Stimulated activated memory B cell treated with anti-CD40 and anti-IgM and Interleukin-4, amounts not matched to agents 10 μg/mL and 1 μg/mL and 100 μg/mL, for 72 hours (primary cell): ENCODE data around the gene CTBP2.

ENCODE experiments used
- ATAC-seq: fragments of 150-1000 bp; cut with Tn5 transposase; 2 replicates; pipeline ENCODE4 v1.10.0; 2021
- H3K27ac Mint-ChIP-seq: one replicate; pipeline ENCODE4 v1.8.0; 2022; ENCODE audit warnings: mild to moderate bottlenecking, mixed read lengths
- H3K27me3 Mint-ChIP-seq: one replicate; pipeline ENCODE4 v1.8.0; 2022; ENCODE audit warnings: mixed read lengths
- H3K36me3 Mint-ChIP-seq: one replicate; pipeline ENCODE4 v1.8.0; 2022; ENCODE audit warnings: mixed read lengths
- H3K4me1 Mint-ChIP-seq: one replicate; pipeline ENCODE4 v1.8.0; 2022; ENCODE audit warnings: mixed read lengths
- H3K4me3 Mint-ChIP-seq: one replicate; pipeline ENCODE4 v1.8.0; 2022; ENCODE audit warnings: mild to moderate bottlenecking, moderate library complexity, mixed read lengths
- H3K9me3 Mint-ChIP-seq: one replicate; pipeline ENCODE4 v1.8.0; 2022; ENCODE audit warnings: mixed read lengths

The CTBP2 gene

DNA sequence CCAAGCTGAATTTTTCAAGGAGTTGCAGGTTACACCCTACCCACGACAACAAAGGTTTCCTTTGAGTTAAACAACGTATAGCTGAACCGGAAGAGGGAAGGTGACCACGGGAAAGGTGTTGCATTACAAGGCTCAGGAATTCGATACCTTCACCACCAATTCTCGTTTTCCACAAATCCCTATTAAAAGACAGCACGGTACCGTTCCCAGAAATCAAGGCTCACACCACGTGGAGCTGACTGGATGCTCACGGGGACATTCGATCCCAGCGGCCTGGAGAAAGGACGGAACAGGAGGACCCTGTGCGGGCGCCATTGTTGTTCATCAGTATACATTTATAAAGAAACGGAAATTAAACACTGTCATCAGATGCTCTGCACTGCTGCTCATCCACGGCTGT lies 56.4 kb downstream of the CTBP2 start:
- Mint-ChIP-seq H3K9me3 (peaks cover 5% of the 10 kb centered on the region), H3K4me3 (no peak overlapping the region), H3K36me3 (no peaks in the 10 kb centered on the region), H3K4me1 (no peaks in the 10 kb centered on the region), H3K27ac (no peak overlapping the region), H3K27me3 (peaks cover 50% of the 10 kb centered on the region)
- ATAC-seq = no peak

DNA sequence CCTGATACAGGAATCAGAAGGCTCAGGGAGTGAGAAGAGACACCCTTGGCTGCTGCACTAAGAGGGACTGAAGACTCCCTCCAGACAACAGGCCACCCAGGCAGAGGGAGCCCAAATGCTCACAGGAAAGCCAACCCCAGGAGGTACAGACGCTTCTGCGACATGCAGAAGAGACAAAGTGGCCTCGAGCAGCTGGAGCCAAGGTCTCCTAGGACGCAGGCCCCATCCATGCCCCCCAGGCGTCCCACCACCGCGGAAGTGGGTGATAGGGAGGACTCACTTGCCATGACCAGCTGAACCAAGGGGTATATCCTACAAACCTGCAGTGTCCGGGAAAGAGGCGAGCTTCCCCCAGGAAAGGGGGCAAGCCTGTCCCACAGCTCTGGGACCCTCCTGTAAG lies 56.9 kb downstream of the CTBP2 start:
- Mint-ChIP-seq H3K9me3 (peaks cover 5% of the 10 kb centered on the region), H3K36me3 (no peaks in the 10 kb centered on the region), H3K4me3 (no peak overlapping the region), H3K4me1 (no peaks in the 10 kb centered on the region), H3K27me3 (peaks cover 54% of the 10 kb centered on the region), H3K27ac (no peak overlapping the region)
- no peak for ATAC-seq

GRCh38 chr10:125102821-125103220 lies 57.5 kb downstream of the CTBP2 start:
- Mint-ChIP-seq H3K4me3 (no peak overlapping the region), H3K27me3 (peaks cover 59% of the 10 kb centered on the region), H3K27ac (no peak overlapping the region), H3K4me1 (no peaks in the 10 kb centered on the region), H3K9me3 (peaks cover 3% of the 10 kb centered on the region), H3K36me3 (no peaks in the 10 kb centered on the region)
- ATAC-seq = no peak

DNA sequence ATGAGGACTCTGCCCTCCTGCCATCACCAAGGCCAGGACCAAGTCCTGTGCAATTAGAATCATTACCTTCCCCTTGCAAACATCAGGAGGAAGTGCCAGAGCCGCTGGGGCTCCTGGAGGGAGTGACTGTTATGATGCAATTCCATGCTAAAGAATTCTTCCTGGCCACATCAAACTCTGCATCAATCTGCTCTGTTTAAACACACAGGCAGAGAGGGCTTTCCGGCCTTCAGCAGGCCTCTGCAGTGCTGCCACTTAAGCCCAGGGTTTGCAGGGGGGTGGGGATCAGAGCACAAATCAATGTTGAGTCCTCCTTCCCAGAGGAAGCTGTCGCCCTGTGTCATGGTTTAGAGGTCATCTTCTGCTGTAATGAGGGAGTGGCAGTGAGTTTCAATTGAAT lies 58.1 kb downstream of the CTBP2 start:
- Mint-ChIP-seq H3K36me3 (no peaks in the 10 kb centered on the region), H3K4me1 (no peaks in the 10 kb centered on the region), H3K27ac (no peak overlapping the region), H3K4me3 (no peak overlapping the region), H3K9me3 (no peaks in the 10 kb centered on the region), H3K27me3 (peaks cover 58% of the 10 kb centered on the region)
- ATAC-seq = no peak

- no peak overlapping the region for H3K27ac Mint-ChIP-seq
- H3K9me3 Mint-ChIP-seq = no peaks in the 10 kb centered on the region
- H3K4me3 Mint-ChIP-seq = no peak overlapping the region
- no peaks in the 10 kb centered on the region for H3K36me3 Mint-ChIP-seq
- peaks cover 51% of the 10 kb centered on the region for H3K27me3 Mint-ChIP-seq
- H3K4me1 Mint-ChIP-seq = no peaks in the 10 kb centered on the region
- ATAC-seq = no peak
These were observed 58.8 kb downstream of the CTBP2 start for GRCh38 chr10:125101581-125101980.

GRCh38 chr10:125101049-125101448 lies 59.3 kb downstream of the CTBP2 start:
- peaks cover 46% of the 10 kb centered on the region for H3K27me3 Mint-ChIP-seq
- H3K4me1 Mint-ChIP-seq = no peaks in the 10 kb centered on the region
- no peaks in the 10 kb centered on the region for H3K36me3 Mint-ChIP-seq
- no peak overlapping the region for H3K4me3 Mint-ChIP-seq
- ATAC-seq = no peak
- H3K9me3 Mint-ChIP-seq = no peaks in the 10 kb centered on the region
- H3K27ac Mint-ChIP-seq = no peak overlapping the region

- Mint-ChIP-seq H3K4me3 (no peak overlapping the region), H3K36me3 (no peaks in the 10 kb centered on the region)
These were observed 62.8 kb downstream of the CTBP2 start for GRCh38 chr10:125097409-125098070.

DNA sequence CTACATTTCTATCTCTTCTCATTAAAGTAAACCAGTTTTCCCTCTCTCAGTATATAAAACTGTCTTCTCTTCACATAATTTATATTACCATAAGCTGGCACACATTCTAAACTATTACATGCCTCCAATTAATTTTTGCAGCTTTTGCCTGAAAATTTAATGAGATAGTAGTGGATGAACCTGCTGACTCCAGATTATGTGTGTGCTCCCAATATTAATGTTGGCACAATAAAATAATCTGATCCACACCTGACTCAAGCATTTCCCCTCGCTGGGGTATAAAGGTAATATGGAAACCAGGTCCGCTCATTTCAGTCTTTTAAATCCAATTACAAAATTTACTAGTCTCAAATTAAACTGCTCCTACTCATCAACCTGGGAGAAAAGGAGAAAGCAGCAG lies 63.4 kb downstream of the CTBP2 start:
- no peak overlapping the region for H3K27ac Mint-ChIP-seq
- H3K9me3 Mint-ChIP-seq = no peaks in the 10 kb centered on the region
- H3K27me3 Mint-ChIP-seq = peaks cover 36% of the 10 kb centered on the region
- H3K36me3 Mint-ChIP-seq = no peaks in the 10 kb centered on the region
- H3K4me1 Mint-ChIP-seq = no peaks in the 10 kb centered on the region
- no peak overlapping the region for H3K4me3 Mint-ChIP-seq
- no peak for ATAC-seq

More at GRCh38 chr10:125097409-125098070, 62.8 kb downstream of the CTBP2 start:
- Mint-ChIP-seq H3K27ac (no peak overlapping the region), H3K27me3 (peaks cover 36% of the 10 kb centered on the region), H3K4me1 (no peaks in the 10 kb centered on the region), H3K9me3 (no peaks in the 10 kb centered on the region)
- no peak for ATAC-seq

DNA sequence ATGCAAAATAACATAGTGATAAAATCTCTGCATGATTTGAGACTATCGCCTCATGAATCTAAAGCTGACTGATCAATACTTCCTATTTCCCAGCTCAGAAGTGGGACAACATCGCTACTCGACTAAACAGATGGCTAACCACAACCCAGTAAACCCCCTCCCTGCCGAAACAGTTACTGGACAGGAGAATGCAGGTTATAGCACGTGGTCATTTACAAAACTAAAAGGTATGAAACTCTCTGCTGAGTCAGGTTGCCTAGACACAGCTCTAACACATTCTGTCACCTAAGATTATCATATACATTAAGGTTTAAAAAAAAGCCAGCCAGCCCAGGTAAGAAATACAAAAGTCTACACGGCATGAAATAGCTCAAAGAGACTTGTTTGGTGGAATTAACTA lies 64.0 kb downstream of the CTBP2 start:
- H3K27me3 Mint-ChIP-seq = peaks cover 36% of the 10 kb centered on the region
- no peak overlapping the region for H3K4me3 Mint-ChIP-seq
- H3K4me1 Mint-ChIP-seq = no peaks in the 10 kb centered on the region
- no peak for ATAC-seq
- no peaks in the 10 kb centered on the region for H3K36me3 Mint-ChIP-seq
- no peak overlapping the region for H3K27ac Mint-ChIP-seq
- H3K9me3 Mint-ChIP-seq = no peaks in the 10 kb centered on the region

- Mint-ChIP-seq H3K9me3 (no peaks in the 10 kb centered on the region), H3K27ac (no peak overlapping the region), H3K27me3 (peaks cover 36% of the 10 kb centered on the region), H3K36me3 (no peaks in the 10 kb centered on the region), H3K4me3 (no peak overlapping the region), H3K4me1 (no peaks in the 10 kb centered on the region)
- ATAC-seq = no peak
These were observed 64.6 kb downstream of the CTBP2 start for GRCh38 chr10:125095776-125096175.

DNA sequence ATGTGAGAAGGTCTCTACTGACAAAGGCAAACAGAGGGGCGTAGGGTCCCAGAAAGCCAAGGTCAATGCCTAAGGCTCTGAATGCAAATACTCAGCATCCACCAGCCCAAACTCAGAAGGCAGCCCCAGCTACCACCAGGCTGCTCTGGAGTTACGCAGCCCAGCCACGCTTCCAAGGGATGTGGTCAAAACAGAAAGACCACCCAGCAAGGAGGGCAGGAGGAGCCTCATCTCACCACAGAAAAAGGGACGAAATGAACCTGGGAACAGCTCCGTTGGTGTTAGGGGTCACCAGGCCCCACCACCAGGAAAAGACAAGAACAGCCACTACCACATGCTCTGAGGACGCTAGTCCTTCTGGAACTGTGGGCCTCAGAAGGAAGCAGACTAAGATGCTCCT lies 65.1 kb downstream of the CTBP2 start:
- H3K27me3 Mint-ChIP-seq = peaks cover 35% of the 10 kb centered on the region
- ATAC-seq = no peak
- no peaks in the 10 kb centered on the region for H3K4me1 Mint-ChIP-seq
- no peaks in the 10 kb centered on the region for H3K36me3 Mint-ChIP-seq
- no peak overlapping the region for H3K27ac Mint-ChIP-seq
- H3K9me3 Mint-ChIP-seq = no peaks in the 10 kb centered on the region
- no peak overlapping the region for H3K4me3 Mint-ChIP-seq

GRCh38 chr10:125094806-125095205 lies 65.6 kb downstream of the CTBP2 start:
- no peaks in the 10 kb centered on the region for H3K4me1 Mint-ChIP-seq
- no peak overlapping the region for H3K4me3 Mint-ChIP-seq
- H3K36me3 Mint-ChIP-seq = no peaks in the 10 kb centered on the region
- H3K9me3 Mint-ChIP-seq = no peaks in the 10 kb centered on the region
- H3K27me3 Mint-ChIP-seq = peaks cover 35% of the 10 kb centered on the region
- ATAC-seq = no peak
- no peak overlapping the region for H3K27ac Mint-ChIP-seq

DNA sequence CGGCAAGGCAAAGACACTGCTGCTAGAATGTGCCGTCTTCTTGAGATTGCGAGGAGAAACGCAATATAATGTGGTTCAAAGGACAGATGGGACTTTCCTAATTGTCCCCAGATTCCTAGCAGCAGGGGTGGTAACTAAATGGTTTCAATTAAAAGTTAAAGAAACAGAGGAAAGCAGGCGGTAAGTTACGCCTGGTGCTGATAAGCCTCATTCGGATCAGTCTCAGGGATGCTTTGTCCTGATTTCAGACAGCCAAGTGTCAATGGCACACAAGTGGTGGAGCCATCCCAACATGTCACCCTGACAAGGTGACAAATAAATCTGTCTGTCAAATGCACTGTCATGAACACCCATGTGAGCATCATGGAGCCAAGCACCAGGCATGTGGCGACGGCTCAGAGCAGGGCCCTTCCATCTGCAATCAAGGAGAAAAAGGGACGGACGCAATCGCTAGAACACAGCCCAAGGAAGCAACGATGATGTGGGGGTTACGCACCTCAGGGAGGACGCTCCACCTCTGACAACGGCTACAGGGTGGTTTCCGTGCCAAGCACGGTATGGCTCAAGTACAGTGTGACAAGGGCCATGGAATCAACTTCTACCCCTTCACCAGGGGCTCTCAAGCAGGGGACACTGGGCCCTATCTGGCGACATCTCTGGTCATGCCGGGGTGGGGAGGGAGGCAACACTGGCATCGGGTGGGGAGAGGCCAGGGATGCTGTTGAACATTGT lies 66.2 kb downstream of the CTBP2 start:
- Mint-ChIP-seq H3K4me3 (no peak overlapping the region), H3K9me3 (no peaks in the 10 kb centered on the region), H3K27ac (no peak overlapping the region), H3K4me1 (no peaks in the 10 kb centered on the region), H3K27me3 (peaks cover 35% of the 10 kb centered on the region), H3K36me3 (no peaks in the 10 kb centered on the region)
- ATAC-seq = no peak

- Mint-ChIP-seq H3K9me3 (no peaks in the 10 kb centered on the region), H3K27me3 (peaks cover 32% of the 10 kb centered on the region), H3K4me3 (no peak overlapping the region), H3K4me1 (no peaks in the 10 kb centered on the region), H3K27ac (no peak overlapping the region), H3K36me3 (no peaks in the 10 kb centered on the region)
- no peak for ATAC-seq
These were observed 67.0 kb downstream of the CTBP2 start for GRCh38 chr10:125093199-125093973.

DNA sequence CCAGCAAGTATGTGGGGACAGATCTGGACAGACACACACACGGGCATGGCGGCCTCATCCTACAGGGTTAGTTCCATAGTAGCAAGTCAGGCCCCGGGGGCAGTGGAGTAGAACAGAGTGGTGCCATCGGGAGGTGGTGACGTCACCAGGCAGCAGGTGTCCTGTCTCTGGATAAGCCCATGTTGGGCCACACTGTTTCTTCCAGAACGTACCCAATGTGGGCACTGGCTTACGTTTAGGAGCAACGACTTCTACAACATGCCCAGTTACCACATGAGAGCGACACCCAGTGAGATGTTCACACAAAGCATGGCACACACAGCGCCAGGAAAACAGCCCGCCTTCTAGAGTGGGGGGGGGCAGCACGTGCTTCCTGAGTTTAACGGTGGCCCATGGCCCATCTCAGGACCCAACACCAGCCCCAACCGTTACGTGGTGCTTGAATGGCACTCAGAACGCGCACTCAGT lies 67.8 kb downstream of the CTBP2 start:
- Mint-ChIP-seq H3K36me3 (no peaks in the 10 kb centered on the region), H3K4me3 (no peak overlapping the region), H3K4me1 (no peaks in the 10 kb centered on the region), H3K9me3 (no peaks in the 10 kb centered on the region), H3K27ac (no peak overlapping the region), H3K27me3 (peaks cover 34% of the 10 kb centered on the region)
- no peak for ATAC-seq
